ENCODE data around the gene THUMPD3.

DNA sequence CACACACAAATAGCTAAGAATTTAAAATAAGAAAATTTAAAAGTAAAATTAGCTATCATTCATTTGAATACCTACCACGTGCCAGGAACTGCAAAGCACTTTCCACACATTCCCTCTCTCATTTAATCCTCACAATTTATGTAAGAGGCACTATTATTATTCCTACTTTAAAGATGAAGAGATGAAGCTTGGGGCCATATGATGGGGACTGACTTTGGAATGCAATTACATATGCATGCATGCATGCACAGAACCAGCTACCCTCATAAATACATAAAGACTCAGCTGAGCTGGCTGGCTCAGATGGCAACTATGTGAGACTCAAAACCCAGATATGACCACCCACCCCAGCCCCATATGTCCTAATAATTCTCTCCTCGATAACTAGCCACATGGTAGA is 31.7 kb upstream of the THUMPD3 start:
- TF ChIP-seq POLR2AphosphoS5 (IDR thresholded peaks at IDR 0.05) (no peak), CTCF (IDR thresholded peaks at IDR 0.05) (no peak)

Data from breast epithelium (tissue), 3 donors.